OCI-LY7 (cell line): Measurements from ENCODE around the gene ITPA. TPM values are rescaled to one million over a fixed set of nuclear protein-coding genes. Genes with fewer than 3 reads are reported as not detected.

Experiments
- BruUV-seq: library from RNA; stranded (reverse); fragments of 400-500 nt; replicated peaks from 2 replicates; lab custom pipeline; 2021; lab: Mats Ljungman, UMichigan
- CTCF ChIA-PET: fragments of 300-600 bp; sonication (Branson Sonifier 250); formaldehyde crosslinking; loops from one replicate; lab custom pipeline; 2022; ENCODE audit warnings: antibody characterized with exemption; ENCODE audit not compliant: unreplicated experiment; lab: Charles Lee
- POLR2A ChIA-PET: fragments of 300-600 bp; sonication (Branson Sonifier 250); formaldehyde crosslinking; loops from one replicate; lab custom pipeline; 2022; ENCODE audit warnings: antibody characterized with exemption; lab: Charles Lee
- DNase-seq: peaks from one replicate; pipeline ENCODE4 v3.0.0-alpha.2; 2015; ENCODE audit warnings: low spot score
- H2AFZ ChIP-seq: fragments of 200-600 bp; sonication (generic), shearing (Covaris generic); 2 replicates; pipeline ENCODE4 v1.6.1; 2014; ENCODE audit warnings: mild to moderate bottlenecking, antibody characterized with exemption, low read length, moderate library complexity
- H3K27ac ChIP-seq: fragments of 200-600 bp; sonication (generic); 2 replicates; pipeline ENCODE4 v1.5.1; 2014; ENCODE audit warnings: mixed run types, low read depth, mild to moderate bottlenecking, moderate library complexity, low read length, inconsistent platforms; ENCODE audit not compliant: poor library complexity, severe bottlenecking
- H3K36me3 ChIP-seq: fragments of 200-600 bp; sonication (generic); 2 replicates; pipeline ENCODE4 v1.6.1; 2014; ENCODE audit warnings: mild to moderate bottlenecking, antibody characterized with exemption, low read length, moderate library complexity, mixed read lengths; ENCODE audit not compliant: insufficient read depth
- H3K4me1 ChIP-seq: fragments of 200-600 bp; sonication (generic); 2 replicates; pipeline ENCODE4 v1.5.1; 2014; ENCODE audit warnings: mild to moderate bottlenecking, low read length; ENCODE audit not compliant: insufficient read depth, poor library complexity, severe bottlenecking
- H3K4me2 ChIP-seq: fragments of 200-600 bp; sonication (generic); 2 replicates; pipeline ENCODE4 v1.6.1; 2014; ENCODE audit warnings: mild to moderate bottlenecking, low read length
- H3K4me3 ChIP-seq: fragments of 200-600 bp; sonication (generic); 2 replicates; pipeline ENCODE4 v1.5.1; 2014; ENCODE audit warnings: mild to moderate bottlenecking, low read depth, low read length; ENCODE audit not compliant: poor library complexity, severe bottlenecking
- H3K79me2 ChIP-seq: fragments of 200-600 bp; sonication (generic); 2 replicates; pipeline ENCODE4 v1.6.1; 2016; ENCODE audit warnings: low read depth, mild to moderate bottlenecking, low read length, moderate library complexity, mixed read lengths; ENCODE audit not compliant: insufficient read depth
- H3K9me2 ChIP-seq: fragments of 200-600 bp; sonication (generic); 2 replicates; pipeline ENCODE4 v1.6.1; 2016; ENCODE audit warnings: mild to moderate bottlenecking, low read length, mixed read lengths; ENCODE audit not compliant: insufficient read depth
- H3K9me3 ChIP-seq: fragments of 200-600 bp; sonication (generic); 2 replicates; pipeline ENCODE4 v1.6.1; 2014; ENCODE audit warnings: mild to moderate bottlenecking, mixed run types, low read length, mixed read lengths
- H4K20me1 ChIP-seq: fragments of 200-600 bp; sonication (generic); 2 replicates; pipeline ENCODE4 v1.6.1; 2014; ENCODE audit warnings: mild to moderate bottlenecking, antibody characterized with exemption, low read length, moderate library complexity, mixed read lengths; ENCODE audit not compliant: insufficient read depth
- CTCF ChIP-seq: fragments of 200-600 bp; sonication (generic); conservative IDR thresholded peaks from 2 replicates; pipeline ENCODE4 v1.5.1; 2014; ENCODE audit warnings: mild to moderate bottlenecking, antibody characterized with exemption, low read length, moderate library complexity, mixed read lengths
- EZH2phosphoT487 ChIP-seq: fragments of 200-600 bp; sonication (generic); IDR thresholded peaks from 2 replicates; pipeline ENCODE4 v1.6.1; 2018; ENCODE audit warnings: low read depth, borderline replicate concordance, mild to moderate bottlenecking, mixed run types, antibody characterized with exemption, low read length, moderate library complexity, mixed read lengths
- intact Hi-C: fragments of 100-400 bp; cut with micrococcal nuclease; formaldehyde crosslinking; loops from one replicate; pipeline ENCODE4 v1.10.0; 2022; ENCODE audit not compliant: unreplicated experiment
- total RNA-seq, 2 experiments: library from RNA; depleted of rRNA in 1 of 2; stranded (reverse); fragments of >200 nt in 1 of 2; shearing (Covaris generic) in 1 of 2; gene quantifications; 2 replicates each; pipeline ENCODE4 v1.2.3, GENCODE V29; 2014 to 2022

The ITPA gene
- total RNA-seq, 2 experiments from 2014 or later: 58.0 to 62.4 TPM

DNA sequence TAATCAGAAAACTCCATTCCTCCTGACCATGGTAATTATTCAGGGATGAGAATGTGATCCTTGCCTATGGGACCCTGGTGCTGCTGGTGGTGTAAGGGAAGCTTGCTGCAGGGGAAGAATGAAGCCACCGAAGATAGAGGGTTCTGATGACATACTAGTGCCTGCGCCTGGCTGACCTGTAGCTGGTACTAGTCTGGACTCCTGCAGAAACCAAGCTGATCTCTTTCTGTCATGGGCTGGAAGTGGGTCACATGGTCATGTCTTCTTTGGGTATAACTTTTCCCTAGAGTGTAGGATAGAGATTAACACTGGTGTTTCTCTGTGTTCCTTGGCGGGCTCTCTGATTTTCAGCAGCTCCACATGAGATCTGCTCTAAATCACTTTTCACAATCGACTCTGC lies 38.3 kb downstream of the ITPA start:
- no peaks in the 10 kb centered on the region for H3K36me3 ChIP-seq
- H3K4me3 ChIP-seq: no peak overlapping the region
- POLR2A ChIA-PET: interaction anchor here (0.7 to 0.9 kb wide), 3 partner anchors 16 to 332 kb away, joined by 3 to 4 read pairs (median 3); no protein-coding TSS in a partner anchor
- no peaks in the 10 kb centered on the region for H3K9me2 ChIP-seq
- no peaks in the 10 kb centered on the region for H3K4me1 ChIP-seq
- no peaks in the 10 kb centered on the region; the same call in 1 of the 2 replicates for H4K20me1 ChIP-seq
- no peak overlapping the region for H3K27ac ChIP-seq
- no peaks in the 10 kb centered on the region for H3K79me2 ChIP-seq
- no peaks in the 10 kb centered on the region for H3K9me3 ChIP-seq
- no peak for DNase-seq
- no TSS peak for BruUV-seq
- TF ChIP-seq EZH2phosphoT487 (no peak), CTCF (no peak)
- H3K4me2 ChIP-seq: no peak overlapping the region
- no peak overlapping the region for H2AFZ ChIP-seq
- intact Hi-C loops: no loop called here
- CTCF ChIA-PET: no interaction called here

- intact Hi-C loops: no loop called here
- no peaks in the 10 kb centered on the region for H3K9me2 ChIP-seq
- H3K4me2 ChIP-seq: no peak overlapping the region
- POLR2A ChIA-PET: interaction anchor here (0.5 to 0.9 kb wide), 3 partner anchors 15 to 1910 kb away, joined by 3 to 5 read pairs (median 3); no protein-coding TSS in a partner anchor
- no peaks in the 10 kb centered on the region for H3K9me3 ChIP-seq
- no peaks in the 10 kb centered on the region for H3K79me2 ChIP-seq
- no peak for DNase-seq
- no peaks in the 10 kb centered on the region; the same call in 1 of the 2 replicates for H4K20me1 ChIP-seq
- no peak overlapping the region for H2AFZ ChIP-seq
- no peaks in the 10 kb centered on the region for H3K4me1 ChIP-seq
- H3K36me3 ChIP-seq: no peaks in the 10 kb centered on the region
- no peak overlapping the region for H3K27ac ChIP-seq
- no peak overlapping the region for H3K4me3 ChIP-seq
- TF ChIP-seq CTCF (no peak), EZH2phosphoT487 (no peak)
- CTCF ChIA-PET: no interaction called here
- BruUV-seq: no TSS peak
These were observed 39.1 kb downstream of the ITPA start for GRCh38 chr20:3248167-3248992.

GRCh38 chr20:3248993-3249347 lies 39.7 kb downstream of the ITPA start:
- no peak overlapping the region for H3K4me3 ChIP-seq
- H3K4me1 ChIP-seq: no peaks in the 10 kb centered on the region
- intact Hi-C loops: no loop called here
- POLR2A ChIA-PET: interaction anchor here (0.6 to 1.5 kb wide), 2 partner anchors 10 to 1910 kb away, joined by 3 to 4 read pairs; no protein-coding TSS in a partner anchor
- H3K4me2 ChIP-seq: no peak overlapping the region
- no peak overlapping the region for H2AFZ ChIP-seq
- no peaks in the 10 kb centered on the region; the same call in 1 of the 2 replicates for H4K20me1 ChIP-seq
- TF ChIP-seq EZH2phosphoT487 (no peak), CTCF (no peak)
- H3K9me2 ChIP-seq: no peaks in the 10 kb centered on the region
- H3K79me2 ChIP-seq: no peaks in the 10 kb centered on the region
- no peak overlapping the region for H3K27ac ChIP-seq
- DNase-seq: no peak
- BruUV-seq: no TSS peak
- CTCF ChIA-PET: no interaction called here
- H3K9me3 ChIP-seq: no peaks in the 10 kb centered on the region
- H3K36me3 ChIP-seq: no peaks in the 10 kb centered on the region
